HG03139 (cell line): Measurements from ENCODE around the gene BAMBI.
A peak's percentile ranks its signal among the peaks of the same experiment; 100 is the strongest.

Experiments used
- ATAC-seq: cut with Tn5 transposase; IDR thresholded peaks from one replicate; pipeline ENCODE4 v1.9.1; 2021; ENCODE audit not compliant: unreplicated experiment

Gene BAMBI

DNA sequence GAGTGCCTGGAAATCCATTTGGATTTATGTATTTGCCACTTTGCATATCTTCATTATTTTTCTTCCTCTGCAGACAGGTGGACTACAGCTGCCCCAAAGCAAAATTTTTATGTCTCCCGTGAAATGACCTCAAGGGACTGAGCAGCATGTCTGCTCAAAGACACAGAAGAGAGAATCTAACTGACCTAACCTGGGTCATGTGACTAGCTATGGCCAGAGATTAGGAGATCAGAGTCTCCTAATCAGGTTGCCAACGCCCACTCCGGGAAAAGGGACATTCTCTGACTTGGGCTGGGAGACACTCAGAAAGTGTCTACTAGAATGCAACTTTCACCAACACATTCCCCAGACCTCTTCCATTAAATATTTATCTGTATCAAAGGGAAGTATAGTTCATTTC, 2.5 kb upstream of the BAMBI start:
- ATAC-seq = no peak

DNA sequence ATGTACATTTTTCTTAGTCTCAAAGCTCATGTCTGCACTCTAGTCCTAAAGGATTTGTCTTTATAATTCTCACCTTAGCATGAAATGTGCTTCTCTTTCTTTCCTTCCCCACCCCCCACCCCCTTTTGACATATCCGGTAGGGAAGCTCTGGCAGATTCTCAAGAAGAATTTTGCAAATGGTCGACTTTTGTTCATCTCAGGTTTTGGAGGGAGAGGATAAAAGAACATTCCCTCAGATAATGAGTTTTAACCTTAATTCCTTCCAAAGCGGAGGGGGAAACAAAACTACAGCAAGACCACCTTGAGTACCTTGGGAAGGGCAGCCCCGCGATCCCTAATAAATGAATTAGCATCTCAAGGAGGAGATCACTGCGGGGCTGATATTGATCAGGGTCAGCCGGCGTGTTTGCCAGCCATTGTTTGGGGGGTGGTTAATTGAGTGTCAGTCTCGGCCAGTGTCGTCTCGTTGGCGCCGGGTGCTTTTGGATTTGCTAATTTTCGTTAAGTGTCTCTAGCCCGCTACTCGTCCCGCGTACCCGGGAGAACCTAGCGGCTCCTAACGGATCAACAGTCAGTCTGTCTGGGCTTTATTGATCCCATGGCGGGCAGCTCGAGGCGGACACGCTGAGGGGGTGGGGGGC, 874 bp upstream of the BAMBI start:
- ATAC-seq = no peak

DNA sequence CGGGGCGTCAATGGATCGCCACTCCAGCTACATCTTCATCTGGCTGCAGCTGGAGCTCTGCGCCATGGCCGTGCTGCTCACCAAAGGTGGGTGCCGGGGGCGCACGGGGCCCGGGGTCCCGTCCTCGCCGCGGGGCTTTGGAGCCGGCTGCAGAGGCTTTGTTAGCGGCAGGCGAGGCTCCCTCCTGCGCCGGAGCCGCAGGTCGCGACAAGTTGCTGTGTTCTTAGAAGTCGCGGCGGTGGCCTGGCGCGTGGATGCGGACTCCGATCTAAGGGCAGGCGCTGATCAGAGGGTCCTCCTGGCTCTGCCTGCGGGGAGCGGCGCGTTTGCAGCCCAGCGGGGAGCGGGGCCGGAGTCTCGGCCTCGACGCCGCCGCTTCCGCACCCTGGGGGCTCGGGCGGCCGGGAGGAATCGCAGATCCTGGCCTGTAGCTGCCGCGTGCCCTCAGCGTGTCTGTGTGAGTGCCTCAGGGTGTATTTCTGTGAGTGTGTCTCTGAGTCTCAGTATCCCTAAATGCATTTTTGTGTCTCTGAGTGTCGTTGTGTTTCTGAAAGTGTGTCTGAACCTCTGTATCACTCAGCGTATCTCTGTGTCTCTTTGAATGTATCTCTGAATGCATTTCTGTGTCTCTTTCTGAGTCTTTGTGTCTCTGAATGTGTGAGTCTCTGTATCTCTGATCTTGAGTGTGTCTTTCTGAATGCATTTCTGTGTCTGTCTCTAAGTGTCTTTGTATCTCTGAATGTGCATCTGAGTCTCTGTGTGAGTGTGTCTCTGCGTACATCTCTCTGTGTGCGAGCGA, 766 bp downstream of the BAMBI start:
- peak; percentile 2 for ATAC-seq

DNA sequence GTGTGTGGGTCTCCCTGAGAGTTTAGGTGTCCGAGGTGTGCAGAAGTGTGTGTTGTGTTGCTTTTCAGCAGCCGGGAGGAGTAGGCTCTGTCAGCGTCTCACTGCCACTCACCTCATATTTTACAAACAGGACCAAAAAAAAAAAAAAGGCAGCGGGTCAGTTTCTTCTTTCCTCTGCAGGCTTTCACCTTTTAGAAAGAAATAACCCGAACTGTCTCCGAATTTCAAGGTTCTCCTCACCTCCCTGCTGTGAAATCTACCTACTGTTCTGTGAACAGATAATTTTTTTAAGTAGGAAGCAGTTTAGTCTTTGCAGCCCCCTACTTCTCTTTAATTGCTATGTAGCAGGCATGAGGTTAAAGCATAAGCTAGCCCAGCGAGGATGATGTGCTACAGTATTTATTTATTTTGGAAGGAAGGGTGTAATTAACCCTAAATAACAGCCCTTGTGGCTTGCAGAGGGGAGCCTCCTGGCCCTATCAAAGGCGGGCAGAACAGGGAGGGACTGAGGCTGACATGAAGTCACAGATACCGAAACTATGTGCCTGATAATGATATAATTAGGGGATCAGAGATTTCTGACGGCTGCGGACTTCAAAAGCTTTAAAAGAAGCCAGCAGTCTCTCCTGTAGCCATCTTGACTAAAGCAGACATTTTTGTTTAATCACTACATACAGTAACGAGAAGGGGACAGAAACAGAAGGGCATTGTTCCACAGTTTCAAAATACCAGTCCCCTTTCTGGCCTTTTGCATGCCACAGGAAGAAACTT, 1.6 kb downstream of the BAMBI start:
- ATAC-seq = no peak

DNA sequence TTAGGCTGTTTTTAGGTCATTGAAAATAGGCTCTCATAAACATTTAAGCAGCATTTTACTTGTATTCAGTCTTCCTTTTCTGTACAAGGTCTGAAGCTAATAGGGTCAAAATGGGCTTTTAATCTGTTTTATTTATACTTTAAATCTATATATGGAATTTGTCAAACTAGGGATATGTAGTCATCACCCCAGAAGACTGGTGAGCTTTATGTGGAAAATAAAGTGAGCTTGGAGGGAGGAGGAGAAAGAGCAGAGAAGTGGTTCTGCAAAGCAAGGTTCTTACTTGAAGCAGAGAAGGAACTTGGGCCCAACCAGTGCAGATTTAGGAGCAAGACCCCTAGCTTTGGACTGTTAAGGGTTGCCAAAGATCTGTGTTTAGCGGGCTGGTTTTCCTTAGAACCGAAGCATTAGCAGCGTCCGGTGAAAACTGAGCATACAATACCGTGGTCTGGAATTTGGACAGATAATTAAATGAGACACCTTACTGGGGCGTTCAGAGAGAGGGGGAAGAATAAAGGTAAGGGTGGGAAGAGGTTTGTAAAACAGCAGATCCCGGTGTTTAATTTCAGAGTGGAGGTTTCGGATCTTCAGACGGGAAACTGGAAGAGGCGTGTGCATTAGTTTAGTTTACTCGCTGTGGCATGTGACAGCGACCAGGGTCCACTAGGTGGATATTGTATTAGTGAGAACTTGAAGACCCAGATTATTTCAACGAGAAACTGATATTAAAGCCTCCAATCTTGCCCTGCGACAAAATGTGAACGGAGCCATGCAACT, 2.4 kb downstream of the BAMBI start:
- no peak for ATAC-seq

DNA sequence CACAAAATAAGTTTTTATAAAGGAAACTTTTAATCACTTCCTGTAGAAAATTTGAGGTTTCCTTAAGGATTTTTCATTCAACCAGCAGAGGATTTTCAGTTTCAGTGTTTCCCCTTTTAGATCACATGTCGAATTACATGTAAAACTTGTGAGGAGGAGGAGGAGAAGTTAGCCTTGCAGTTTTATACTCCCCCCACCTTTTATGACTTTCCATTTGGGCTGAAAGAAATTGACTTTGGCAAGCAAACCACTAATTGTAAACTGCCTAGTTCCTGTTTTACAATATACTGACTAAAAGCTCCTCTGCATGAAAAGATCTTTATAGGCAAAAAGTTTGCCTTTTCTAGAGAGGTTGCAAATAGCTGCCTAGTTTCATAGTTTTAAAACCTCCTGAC, 3.0 kb downstream of the BAMBI start:
- ATAC-seq = no peak

DNA sequence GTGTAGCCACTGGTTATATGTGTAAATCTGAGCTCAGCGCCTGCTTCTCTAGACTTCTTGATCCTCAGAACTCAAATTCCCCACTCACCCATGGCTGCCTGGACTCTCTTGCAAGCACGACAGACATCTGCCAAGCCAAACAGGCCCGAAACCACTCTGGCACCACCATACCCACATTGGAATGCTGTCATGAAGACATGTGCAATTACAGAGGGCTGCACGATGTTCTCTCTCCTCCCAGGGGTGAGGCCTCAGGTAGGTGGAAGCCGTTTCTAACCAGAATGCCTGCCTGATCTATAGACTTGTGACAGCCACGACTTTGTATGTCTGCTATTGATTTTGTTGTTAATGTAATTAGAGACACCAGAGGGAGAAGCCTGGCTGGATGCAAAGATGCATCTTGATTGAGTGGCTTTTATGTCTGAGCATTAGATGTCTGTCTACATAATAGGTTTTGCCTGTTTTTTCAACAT, 4.0 kb downstream of the BAMBI start:
- no peak for ATAC-seq

DNA sequence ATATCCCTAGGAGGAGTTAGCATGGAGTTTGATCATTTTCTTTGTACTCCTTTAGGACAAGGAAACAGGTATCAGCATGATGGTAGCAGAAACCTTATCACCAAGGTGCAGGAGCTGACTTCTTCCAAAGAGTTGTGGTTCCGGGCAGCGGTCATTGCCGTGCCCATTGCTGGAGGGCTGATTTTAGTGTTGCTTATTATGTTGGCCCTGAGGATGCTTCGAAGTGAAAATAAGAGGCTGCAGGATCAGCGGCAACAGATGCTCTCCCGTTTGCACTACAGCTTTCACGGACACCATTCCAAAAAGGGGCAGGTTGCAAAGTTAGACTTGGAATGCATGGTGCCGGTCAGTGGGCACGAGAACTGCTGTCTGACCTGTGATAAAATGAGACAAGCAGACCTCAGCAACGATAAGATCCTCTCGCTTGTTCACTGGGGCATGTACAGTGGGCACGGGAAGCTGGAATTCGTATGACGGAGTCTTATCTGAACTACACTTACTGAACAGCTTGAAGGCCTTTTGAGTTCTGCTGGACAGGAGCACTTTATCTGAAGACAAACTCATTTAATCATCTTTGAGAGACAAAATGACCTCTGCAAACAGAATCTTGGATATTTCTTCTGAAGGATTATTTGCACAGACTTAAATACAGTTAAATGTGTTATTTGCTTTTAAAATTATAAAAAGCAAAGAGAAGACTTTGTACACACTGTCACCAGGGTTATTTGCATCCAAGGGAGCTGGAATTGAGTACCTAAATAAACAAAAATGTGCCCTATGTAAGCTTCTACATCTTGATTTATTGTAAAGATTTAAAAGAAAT, 4.8 kb downstream of the BAMBI start:
- no peak for ATAC-seq

DNA sequence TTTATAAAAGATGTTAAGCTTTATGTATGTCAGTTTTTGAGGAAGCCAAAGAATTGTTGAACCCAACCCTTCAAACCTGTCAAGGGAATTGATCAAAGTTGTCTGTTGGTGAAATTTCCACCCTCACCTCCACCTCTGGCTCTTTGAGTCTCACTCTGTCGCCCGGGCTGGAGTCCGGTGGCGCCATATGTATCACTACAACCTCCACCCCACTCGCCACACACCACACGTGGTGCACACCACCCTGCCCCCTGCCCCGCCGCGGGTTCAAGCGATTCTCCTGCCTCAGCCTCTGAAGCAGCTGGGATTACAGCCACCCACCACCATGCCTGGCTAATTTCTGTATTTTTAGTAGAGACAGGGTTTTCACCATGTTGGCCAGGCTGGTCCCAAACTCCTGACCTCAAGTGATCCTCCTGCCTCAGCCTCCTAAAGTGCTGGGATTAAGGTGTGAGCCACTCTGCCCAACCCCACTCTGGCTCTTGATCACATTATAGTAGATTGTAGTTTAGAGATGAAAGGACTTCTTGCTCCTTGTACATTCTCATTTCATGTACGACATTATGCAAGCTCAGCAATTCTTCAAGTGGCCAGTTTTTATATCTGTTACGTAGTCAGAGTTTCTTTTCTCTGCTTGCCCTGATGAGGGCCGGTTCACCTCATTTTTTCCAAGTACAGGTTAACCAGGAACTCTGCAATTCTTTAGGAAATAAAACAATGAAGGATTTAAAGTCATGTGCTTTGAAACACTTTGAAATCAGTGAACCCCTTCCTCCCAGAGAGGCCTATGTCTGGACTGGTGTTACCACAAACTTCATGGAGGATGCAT, 7.0 kb downstream of the BAMBI start:
- ATAC-seq = no peak

DNA sequence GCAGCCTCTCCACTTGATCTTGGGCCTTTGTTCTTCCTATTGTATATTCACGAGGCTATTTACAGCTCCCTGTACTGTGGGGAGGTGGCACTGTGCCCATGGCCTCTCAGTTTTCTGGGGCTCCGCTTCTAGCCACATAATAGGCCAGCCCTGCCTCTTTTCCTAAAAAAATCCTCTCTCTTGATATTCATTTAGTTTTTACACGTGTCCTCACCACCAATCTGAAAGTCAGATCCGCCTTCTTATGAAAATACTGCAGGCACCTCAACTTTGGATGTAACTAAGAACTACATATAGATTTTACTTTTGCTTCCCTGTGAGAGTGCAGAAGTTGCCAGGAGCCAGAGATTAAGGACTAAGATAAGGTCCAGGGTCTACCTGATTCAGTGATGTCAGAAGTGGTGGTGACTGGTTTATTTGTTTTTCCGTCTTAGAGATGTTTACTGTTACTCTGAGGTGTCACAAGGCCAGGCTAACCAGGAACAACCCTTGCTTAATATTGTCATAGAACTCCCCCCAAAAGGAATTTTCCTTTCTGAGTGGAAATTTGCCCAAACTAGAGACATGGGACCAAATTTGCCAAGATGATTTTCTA, 7.8 kb downstream of the BAMBI start:
- ATAC-seq = no peak

DNA sequence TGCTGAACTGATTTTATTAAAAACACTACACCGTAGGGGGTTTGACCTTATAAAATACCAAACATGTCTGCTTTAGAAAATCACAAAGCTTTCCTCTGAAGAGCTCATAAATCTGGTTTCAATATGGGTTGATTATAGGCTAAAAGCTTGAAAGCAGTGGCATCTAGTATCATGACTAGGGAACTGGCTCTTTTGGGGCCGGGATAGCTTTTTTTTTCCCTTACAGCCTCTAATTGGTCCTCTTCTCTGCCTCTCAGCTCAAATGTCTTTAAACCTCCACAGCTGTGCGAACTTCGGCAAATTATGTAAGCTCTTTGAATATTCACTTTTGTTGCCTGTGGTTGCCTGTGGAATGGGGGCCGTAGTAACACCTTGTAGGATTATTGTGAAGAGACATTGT, 8.4 kb downstream of the BAMBI start:
- ATAC-seq = no peak

DNA sequence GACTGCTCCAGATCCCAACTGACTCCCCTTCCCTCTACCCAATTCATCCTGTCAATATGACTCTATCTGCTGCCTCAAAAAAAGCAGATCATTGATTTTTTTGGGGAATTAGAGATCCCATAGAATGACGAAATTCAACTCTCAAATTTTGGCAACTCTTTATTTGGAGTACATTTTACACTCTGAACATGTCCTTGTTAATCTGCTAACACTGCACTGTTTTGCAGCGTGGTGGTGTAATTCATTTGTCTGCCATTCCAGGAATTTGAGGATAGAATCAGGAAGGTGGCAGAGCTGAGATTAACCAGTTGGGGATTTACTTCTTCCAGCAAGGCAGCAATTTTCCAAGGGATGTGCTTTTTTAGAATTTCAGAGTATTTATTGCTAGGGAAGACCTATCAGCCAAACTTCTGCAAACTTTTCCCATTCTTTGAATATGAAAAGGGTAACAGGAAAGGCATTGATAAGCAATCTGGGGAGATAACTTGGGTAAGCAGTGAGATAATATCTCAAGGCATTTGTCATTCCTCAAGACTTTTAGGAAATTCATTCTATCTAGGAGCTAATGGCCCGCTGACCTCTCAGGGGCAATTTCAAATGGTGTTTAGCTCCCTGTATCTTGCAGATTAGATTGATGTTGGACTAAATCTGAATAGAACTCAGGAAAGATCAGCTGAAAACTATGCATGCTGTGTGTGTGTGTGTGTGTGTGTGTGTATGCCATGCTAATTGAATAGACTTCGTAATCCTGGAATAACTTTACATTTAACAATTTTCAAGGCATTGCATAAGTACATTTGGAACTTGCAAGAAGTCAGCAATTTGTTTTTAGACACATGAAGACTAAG, 9.7 kb downstream of the BAMBI start:
- ATAC-seq = no peak

DNA sequence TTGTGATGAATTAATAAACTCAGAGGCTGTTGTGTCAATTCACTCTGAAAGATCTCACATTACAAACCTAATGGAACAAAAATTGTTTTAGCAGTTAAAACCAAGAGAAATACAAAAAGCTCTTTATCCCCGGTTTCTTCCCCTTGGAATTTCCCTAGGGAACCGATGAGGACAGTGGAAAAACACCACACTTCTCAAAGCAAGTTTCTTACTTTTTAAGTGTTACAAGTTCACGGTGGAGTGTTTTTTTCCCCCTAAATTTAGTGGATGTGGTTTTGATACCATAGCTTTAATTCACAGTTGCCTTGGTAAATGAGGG, 10.3 kb downstream of the BAMBI start:
- ATAC-seq = no peak

DNA sequence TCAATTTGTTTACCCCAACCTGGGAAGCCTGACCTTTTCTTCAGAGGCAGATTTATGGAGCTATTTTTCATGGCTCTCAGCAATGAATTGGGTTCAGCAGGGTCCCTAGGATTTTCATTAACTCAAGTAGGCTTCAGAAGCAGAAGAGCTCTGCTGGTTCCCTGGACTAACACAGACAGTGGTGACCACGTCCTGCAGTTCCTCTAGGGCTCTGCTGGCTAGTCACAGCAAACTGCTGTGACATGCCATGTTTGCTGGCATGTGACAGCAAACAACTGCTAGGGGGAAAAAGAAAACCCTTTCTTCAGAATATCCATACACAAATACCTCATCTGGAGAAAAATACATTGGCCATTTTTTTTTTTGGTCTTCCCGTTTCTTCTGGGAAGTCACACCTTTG, 13.2 kb downstream of the BAMBI start:
- no peak for ATAC-seq

DNA sequence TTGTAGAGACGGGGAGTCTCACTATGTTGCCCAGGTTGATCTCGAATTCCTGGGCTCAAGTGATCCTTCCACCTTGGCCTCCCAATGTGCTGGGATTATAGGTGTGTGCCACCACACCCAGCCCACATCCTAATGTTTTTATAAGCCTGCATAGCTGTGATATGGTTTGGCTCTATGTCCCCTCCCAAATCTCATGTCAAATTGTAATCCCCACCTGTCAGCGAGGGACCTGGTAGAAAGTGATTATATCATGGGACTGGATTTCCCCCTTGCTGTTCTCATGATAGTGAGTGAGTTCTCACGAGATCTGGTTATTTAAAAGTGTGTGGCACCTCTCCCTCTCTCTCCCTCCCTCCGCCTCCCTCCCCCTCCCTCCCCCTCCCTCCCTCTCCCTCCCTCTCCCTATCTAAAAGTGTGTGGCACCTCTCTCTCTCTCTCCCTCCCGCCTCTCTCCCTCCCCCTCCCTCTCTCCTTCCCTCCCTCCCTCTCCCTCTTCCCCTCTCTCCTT, 13.9 kb downstream of the BAMBI start:
- no peak for ATAC-seq

DNA sequence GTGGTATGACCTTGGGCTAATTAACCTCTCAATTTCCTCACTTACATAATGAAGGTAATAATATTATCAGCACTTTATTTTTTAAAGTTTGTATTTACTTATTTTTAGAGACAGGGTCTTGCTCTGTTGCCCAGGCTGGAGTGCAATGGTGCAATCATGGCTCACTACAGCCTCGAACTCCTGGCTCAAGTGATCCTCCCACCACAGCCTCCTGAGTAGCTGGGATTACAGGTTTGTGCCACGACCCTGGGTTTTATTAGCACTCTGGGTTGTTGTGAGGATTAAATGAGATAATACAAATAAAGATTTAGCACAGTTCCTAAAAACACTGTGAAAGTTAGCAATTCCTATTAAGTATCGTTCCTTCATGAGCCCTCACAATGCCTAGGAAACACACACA, 14.7 kb downstream of the BAMBI start:
- ATAC-seq = no peak

DNA sequence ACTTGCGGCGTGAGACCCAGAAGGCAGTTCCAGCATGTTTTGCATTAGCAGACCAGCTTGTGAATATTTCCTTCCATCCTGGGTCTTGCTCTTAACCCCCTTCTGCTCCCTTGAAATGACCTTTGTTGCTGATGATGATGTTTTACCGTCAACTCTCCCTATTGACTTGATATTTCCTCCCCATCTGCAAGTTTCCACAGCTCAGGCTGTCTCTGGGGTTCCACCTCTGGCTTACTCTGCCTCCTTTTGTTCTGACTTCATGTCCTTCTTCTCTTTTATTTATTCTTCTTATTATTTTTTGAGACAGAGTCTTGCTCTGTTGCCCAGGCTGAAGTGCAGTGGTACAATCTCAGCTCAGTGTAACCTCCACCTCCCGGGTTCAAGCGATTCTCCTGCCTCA, 17.2 kb downstream of the BAMBI start:
- ATAC-seq = no peak

DNA sequence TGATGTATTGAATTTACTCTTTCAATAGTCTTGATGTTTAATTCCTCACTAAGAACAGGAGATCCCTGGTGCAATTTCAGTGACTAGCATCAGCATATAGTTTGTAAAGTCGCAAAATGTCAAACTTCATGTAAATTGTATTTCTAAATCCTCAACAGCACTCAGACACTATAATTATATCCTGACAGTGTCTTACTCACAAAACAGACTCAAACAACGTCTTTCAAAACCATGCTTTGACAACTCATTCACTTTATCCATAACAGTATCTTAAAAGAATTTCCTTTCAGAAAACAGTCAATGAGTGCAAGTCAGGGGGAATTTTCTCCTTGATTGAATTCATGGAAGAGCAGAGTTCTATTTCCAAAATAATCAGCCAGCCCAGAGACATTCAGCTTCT, 20.8 kb downstream of the BAMBI start:
- ATAC-seq = no peak
